HEK293 (cell line): Measurements from ENCODE around the gene DENND11.

Experiments
- CTCF ChIA-PET: fragments of 350-600 bp; formaldehyde crosslinking; extraction: SDS; loops from one replicate; lab custom pipeline; 2021; ENCODE audit warnings: antibody characterized with exemption; lab: Yijun Ruan, JAX
- POLR2A ChIA-PET: fragments of 300-600 bp; formaldehyde crosslinking; extraction: SDS; loops from one replicate; lab custom pipeline; 2020; ENCODE audit warnings: antibody characterized with exemption, inconsistent platforms; lab: Yijun Ruan, JAX
- H3K27ac ChIP-seq: fragments of 200-500 bp; sonication (Bioruptor generic); 2 replicates; pipeline ENCODE4 v1.5.1; 2014; ENCODE audit warnings: low read depth, low read length, control low read depth, inconsistent platforms; ENCODE audit errors: extremely low read depth
- H3K36me3 ChIP-seq, 2 experiments: fragments of 200-500 bp in 1 of 2; sonication (Bioruptor generic) in 1 of 2; 1 replicate in 1 of 2; 2 replicates in 1 of 2; pipeline ENCODE4 v1.5.1; 2014 to 2017; ENCODE audit warnings: inconsistent platforms in 2 of 2, low read length in 2 of 2; ENCODE audit not compliant: control insufficient read depth in 2 of 2, insufficient read depth in 1 of 2
- H3K4me1 ChIP-seq: fragments of 200-500 bp; sonication (Bioruptor generic); 2 replicates; pipeline ENCODE4 v1.5.1; 2014; ENCODE audit warnings: mild to moderate bottlenecking, low read length, inconsistent platforms; ENCODE audit not compliant: control insufficient read depth, insufficient read depth
- H3K4me3 ChIP-seq: 2 replicates; pipeline ENCODE4 v1.5.1; 2011; ENCODE audit warnings: low read depth, mild to moderate bottlenecking, control low read depth, low read length, moderate library complexity
- H3K9me3 ChIP-seq: fragments of 200-500 bp; sonication (Bioruptor generic); 2 replicates; pipeline ENCODE4 v1.5.1; 2014; ENCODE audit warnings: low read depth, low read length, inconsistent platforms; ENCODE audit not compliant: control insufficient read depth, insufficient read depth
- KLF1 ChIP-seq: fragments of 450-650 bp; formaldehyde crosslinking; IDR thresholded peaks from 2 replicates; pipeline ENCODE4 v1.5.1; 2016; ENCODE audit warnings: missing biosample characterization, missing genetic modification characterization
- SP2 ChIP-seq: fragments of 450-650 bp; formaldehyde crosslinking; IDR thresholded peaks from 2 replicates; pipeline ENCODE4 v1.5.1; 2016; ENCODE audit warnings: missing biosample characterization, missing genetic modification characterization
- ZBTB48 ChIP-seq: fragments of 450-650 bp; formaldehyde crosslinking; IDR thresholded peaks from 2 replicates; pipeline ENCODE4 v1.5.1; 2016; ENCODE audit warnings: missing biosample characterization, missing genetic modification characterization
- ZNF596 ChIP-seq: fragments of 450-650 bp; IDR thresholded peaks from 2 replicates; pipeline ENCODE4 v1.5.0; 2018; ENCODE audit warnings: missing biosample characterization, mild to moderate bottlenecking, missing genetic modification characterization, moderate library complexity
- ZNF629 ChIP-seq: fragments of 450-650 bp; formaldehyde crosslinking; IDR thresholded peaks from 2 replicates; pipeline ENCODE4 v1.5.1; 2017; ENCODE audit warnings: missing biosample characterization, missing genetic modification characterization
- ZNF701 ChIP-seq: fragments of 450-650 bp; formaldehyde crosslinking; IDR thresholded peaks from 2 replicates; pipeline ENCODE4 v1.5.1; 2016; ENCODE audit warnings: missing biosample characterization, missing genetic modification characterization
- TF ChIP-seq, protein P1 (sequence below): fragments of 450-650 bp; formaldehyde crosslinking; IDR thresholded peaks from 2 replicates; pipeline ENCODE4 v1.5.1; 2016; ENCODE audit warnings: missing biosample characterization, missing genetic modification characterization
- TF ChIP-seq, protein P2 (sequence below): fragments of 450-650 bp; formaldehyde crosslinking; IDR thresholded peaks from 2 replicates; pipeline ENCODE4 v1.5.1; 2016; ENCODE audit warnings: missing biosample characterization, missing genetic modification characterization

The DENND11 gene

GRCh38 chr7:141652691-141653090 is 49.3 kb downstream of the DENND11 start:
- CTCF ChIA-PET, result interaction anchor here (1.3 to 2.0 kb wide), 4 partner anchors 85 to 978 kb away, joined by 5 to 14 read pairs (median 6); partner anchors contain the start of gene SSBP1
- H3K27ac ChIP-seq, result no peak overlapping the region
- no peak overlapping the region for H3K4me3 ChIP-seq
- POLR2A ChIA-PET, result no interaction called here
- H3K4me1 ChIP-seq, result no peaks in the 10 kb centered on the region
- no peaks in the 10 kb centered on the region for H3K9me3 ChIP-seq
- peaks cover 0 to 70% of the 10 kb centered on the region in 2 experiments; a peak in 1 of 3 replicates for H3K36me3 ChIP-seq
- no peak for TF ChIP-seq ZNF629
- TF ChIP-seq ZNF701 (tag by site-specific recombination), result no peak
- no peak for TF ChIP-seq SP2 (tag by site-specific recombination)
- TF ChIP-seq, protein P1, sequence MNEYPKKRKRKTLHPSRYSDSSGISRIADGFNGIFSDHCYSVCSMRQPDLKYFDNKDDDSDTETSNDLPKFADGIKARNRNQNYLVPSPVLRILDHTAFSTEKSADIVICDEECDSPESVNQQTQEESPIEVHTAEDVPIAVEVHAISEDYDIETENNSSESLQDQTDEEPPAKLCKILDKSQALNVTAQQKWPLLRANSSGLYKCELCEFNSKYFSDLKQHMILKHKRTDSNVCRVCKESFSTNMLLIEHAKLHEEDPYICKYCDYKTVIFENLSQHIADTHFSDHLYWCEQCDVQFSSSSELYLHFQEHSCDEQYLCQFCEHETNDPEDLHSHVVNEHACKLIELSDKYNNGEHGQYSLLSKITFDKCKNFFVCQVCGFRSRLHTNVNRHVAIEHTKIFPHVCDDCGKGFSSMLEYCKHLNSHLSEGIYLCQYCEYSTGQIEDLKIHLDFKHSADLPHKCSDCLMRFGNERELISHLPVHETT, result no peak
- no peak for TF ChIP-seq ZNF596 (tag by site-specific recombination)
- no peak for TF ChIP-seq KLF1 (tag by site-specific recombination)
- no peak for TF ChIP-seq ZBTB48
- TF ChIP-seq, protein P2, sequence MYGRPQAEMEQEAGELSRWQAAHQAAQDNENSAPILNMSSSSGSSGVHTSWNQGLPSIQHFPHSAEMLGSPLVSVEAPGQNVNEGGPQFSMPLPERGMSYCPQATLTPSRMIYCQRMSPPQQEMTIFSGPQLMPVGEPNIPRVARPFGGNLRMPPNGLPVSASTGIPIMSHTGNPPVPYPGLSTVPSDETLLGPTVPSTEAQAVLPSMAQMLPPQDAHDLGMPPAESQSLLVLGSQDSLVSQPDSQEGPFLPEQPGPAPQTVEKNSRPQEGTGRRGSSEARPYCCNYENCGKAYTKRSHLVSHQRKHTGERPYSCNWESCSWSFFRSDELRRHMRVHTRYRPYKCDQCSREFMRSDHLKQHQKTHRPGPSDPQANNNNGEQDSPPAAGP (tag by site-specific recombination), result no peak
